ENCODE results near the gene ATP5F1D.

The ATP5F1D gene

DNA sequence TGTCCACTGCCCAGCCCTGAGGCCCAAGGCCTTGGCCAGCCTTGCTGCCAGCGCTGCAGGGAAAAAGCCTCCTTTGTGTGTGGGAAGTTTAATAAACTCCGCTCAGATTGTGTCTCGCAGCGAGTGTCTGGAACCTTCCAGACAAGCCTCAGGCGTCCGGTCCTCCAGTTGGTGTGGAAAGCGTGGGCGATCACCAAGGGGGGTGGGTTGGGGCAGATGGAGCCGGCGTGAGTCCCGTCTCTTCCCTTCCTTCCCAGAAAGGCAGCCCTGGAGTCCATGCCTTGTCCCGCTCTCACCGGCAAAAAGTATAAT lies 31.4 kb upstream of the ATP5F1D start:
- 0 out of 2 replicates have a peak overlapping the region, but pooled peaks have one; percentile 1 for H3K4me3 ChIP-seq (replicated peaks; ENCODE audit: low read depth, low read length)
- no peak for DNase-seq (ENCODE audit: extremely low read depth, low read depth)
- TF ChIP-seq, protein P1, sequence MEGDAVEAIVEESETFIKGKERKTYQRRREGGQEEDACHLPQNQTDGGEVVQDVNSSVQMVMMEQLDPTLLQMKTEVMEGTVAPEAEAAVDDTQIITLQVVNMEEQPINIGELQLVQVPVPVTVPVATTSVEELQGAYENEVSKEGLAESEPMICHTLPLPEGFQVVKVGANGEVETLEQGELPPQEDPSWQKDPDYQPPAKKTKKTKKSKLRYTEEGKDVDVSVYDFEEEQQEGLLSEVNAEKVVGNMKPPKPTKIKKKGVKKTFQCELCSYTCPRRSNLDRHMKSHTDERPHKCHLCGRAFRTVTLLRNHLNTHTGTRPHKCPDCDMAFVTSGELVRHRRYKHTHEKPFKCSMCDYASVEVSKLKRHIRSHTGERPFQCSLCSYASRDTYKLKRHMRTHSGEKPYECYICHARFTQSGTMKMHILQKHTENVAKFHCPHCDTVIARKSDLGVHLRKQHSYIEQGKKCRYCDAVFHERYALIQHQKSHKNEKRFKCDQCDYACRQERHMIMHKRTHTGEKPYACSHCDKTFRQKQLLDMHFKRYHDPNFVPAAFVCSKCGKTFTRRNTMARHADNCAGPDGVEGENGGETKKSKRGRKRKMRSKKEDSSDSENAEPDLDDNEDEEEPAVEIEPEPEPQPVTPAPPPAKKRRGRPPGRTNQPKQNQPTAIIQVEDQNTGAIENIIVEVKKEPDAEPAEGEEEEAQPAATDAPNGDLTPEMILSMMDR (IDR thresholded peaks at IDR 0.05; ENCODE audit: low read depth, low read length, missing control alignments) = no peak

DNA sequence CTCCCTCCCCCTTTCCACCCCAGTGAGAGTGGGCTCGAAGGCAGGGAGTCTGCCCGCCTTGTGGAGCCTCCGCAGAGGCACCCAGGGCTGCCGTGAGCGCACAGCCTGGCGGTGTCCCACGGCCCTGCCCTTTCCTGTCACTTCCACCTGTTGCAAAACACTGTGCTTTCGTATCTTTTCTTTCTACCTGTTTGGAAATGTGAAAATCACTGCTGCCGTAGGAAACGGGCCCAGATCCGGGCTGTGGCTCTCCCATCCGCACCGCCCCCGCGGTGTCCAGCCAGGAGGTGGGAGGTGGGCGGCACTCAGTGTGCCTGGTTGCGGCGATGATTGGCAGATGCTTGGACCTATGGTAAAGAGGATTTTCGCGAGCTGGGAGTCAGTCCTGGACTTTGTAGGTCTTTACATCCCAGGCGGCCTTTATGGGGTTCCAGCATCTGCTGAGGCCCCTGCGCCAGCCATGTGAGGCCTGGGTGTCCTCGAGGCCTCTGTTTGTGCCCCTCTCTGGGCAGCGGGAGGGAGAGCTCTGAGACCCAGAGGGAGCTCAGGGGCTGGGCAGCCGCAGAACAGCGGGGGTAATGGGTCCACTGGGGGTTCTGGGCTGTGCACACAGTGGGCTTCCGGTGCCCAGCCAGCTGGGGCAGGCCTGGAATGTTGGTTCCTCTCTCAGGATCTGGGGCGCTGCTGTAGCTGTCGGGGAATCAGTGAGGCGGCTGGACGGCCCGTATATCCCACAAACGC lies 29.9 kb upstream of the ATP5F1D start:
- no peak for DNase-seq (ENCODE audit: extremely low read depth, low read depth)
- TF ChIP-seq, protein P1 (IDR thresholded peaks at IDR 0.05; ENCODE audit: low read depth, low read length, missing control alignments) = no peak
- H3K4me3 ChIP-seq (replicated peaks; ENCODE audit: low read depth, low read length) = no peak overlapping the region

DNA sequence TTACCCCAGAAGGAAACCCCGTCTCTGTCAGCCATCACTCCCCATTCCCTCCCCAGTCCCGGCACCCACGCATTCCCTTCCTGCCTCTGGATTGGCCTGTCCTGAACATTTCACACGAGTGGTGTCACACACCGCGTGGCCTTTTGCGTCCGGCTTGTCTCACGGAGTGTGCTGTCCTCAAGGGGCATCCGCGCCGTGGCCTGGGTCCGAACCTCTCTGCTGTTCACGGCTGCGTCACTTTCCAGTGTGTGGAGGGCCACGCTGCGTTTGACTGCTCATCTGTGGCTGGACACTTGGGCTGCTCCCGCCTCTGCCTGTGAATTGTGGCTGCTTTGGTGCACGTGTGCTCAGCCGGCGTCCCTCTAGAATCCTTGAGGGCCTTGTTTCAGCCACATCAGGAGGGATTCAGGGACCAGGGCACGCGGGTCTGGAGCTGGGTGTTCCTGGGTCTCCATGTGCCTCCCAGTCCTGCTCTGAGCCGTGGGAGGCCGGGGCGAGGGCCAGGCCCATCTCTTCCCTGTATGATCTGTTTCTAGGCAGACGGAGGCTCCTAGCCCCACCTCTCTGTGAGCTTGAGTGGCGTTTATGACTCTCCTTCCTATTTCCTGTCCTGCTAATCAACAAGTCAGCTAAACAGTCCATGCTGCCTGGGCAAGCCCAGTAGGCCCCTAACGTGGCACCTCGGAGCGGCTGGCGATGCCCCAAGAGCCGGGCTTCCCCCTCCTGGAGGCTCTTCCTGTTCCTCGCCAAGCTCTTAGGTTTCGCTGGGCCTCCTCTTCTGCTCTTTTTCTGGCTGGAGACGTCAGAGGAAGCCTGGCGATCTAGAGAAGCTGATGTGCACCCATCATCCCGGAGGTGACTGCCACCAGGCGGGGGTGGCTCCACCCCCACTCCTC lies 27.9 kb upstream of the ATP5F1D start:
- peak overlapping the region; percentile 22 for H3K4me3 ChIP-seq (replicated peaks; ENCODE audit: low read depth, low read length)
- peak; percentile 79 for DNase-seq (ENCODE audit: extremely low read depth, low read depth)
- TF ChIP-seq, protein P1 (IDR thresholded peaks at IDR 0.05; ENCODE audit: low read depth, low read length, missing control alignments) = no peak

DNA sequence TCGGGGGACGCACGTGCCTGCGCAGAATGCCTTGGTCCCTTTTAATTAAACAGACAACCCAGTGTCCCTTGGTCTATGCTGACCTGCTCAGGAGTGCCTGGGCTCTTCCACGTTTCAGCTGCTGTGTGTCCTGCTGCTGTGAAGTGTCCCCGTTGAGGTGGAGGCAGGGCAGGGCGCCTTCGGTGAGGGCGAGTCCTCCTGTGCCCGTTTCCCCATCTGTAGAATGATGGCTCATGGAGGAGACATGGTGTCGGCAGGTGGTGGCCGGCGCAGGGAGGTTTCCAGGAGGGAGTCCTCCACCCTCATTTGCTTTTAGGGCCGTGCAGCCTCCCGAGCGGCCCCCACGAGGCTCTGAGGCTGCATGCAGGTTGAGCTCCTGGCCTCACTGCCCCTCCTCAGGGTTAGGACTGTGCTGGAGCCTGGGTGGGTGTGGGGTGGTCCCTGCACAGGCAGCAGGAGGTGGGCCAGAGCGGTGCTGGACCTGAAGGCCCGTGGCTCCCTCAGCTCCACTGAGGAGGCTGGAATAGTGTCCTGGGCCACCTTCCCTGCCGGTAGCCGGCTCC lies 27.2 kb upstream of the ATP5F1D start:
- TF ChIP-seq, protein P1 (IDR thresholded peaks at IDR 0.05; ENCODE audit: low read depth, low read length, missing control alignments) = no peak
- DNase-seq (ENCODE audit: extremely low read depth, low read depth) = no peak
- no peak overlapping the region for H3K4me3 ChIP-seq (replicated peaks; ENCODE audit: low read depth, low read length)

DNA sequence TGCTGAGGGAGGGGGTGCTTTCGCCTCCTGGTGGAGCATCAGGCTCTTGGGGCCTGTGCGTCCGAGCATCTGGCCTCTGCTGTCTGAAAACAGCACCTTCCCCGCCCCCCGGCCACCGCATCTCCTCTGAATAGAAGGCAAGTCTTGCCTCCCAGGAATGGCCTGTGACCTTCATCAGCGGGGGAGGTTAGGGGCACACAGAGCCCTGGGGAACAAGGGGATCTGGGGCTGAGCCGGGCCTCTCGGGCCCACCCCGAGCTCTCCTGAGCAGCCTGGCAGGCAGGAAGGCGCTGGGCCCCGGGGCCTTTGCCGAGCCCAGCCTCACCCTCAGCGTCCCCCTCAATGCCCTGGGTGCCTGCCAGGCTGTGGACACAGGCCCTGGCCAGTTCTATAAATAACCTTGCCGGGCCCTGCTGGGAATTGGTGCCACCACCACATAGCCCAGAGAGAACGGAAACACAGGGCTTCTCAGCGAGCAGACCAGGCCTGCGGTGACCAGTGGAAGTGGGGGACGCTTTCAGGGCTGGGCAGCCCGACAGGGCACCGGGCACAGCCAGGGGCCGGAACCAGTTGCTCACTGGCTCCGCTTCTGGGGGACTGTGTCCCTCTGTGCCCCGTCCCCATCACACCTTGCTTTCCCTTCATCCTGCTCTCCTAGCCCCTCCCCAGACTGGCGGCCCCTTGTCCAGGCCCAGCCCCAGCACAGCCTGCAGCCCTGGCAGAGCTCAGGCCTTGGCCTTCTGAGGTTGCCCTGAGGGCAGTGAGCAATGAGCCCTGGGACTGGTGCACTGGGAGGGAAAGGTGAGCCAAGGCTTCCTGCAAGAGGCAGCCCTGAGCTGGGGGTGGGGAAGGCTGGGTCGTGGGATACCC lies 26.5 kb upstream of the ATP5F1D start:
- no peak for DNase-seq (ENCODE audit: extremely low read depth, low read depth)
- TF ChIP-seq, protein P1 (IDR thresholded peaks at IDR 0.05; ENCODE audit: low read depth, low read length, missing control alignments) = no peak
- no peak overlapping the region for H3K4me3 ChIP-seq (replicated peaks; ENCODE audit: low read depth, low read length)

DNA sequence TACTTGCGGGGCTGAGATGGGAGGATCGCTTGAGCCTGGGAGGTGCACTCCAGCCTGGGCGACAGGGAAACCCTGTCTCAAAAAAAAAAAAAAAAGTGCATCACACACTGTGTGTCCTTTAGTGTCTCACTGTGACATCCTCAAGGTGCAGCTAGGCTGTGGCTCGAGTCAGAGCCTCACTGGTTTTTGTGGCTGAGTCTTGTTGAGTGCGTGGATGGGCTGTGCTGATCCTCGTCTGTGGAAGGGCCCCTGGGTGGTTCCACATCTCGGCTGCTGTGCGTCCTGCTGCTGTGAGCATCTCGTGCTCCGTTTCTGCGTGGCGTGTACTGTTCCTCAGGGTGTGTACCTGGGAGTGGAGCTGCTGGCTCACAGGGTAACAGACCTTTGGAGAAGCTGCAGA lies 24.8 kb upstream of the ATP5F1D start:
- TF ChIP-seq, protein P1 (IDR thresholded peaks at IDR 0.05; ENCODE audit: low read depth, low read length, missing control alignments) = no peak
- H3K4me3 ChIP-seq (replicated peaks; ENCODE audit: low read depth, low read length) = no peak overlapping the region
- no peak for DNase-seq (ENCODE audit: extremely low read depth, low read depth)
